GM18867 (cell line): ENCODE results near the gene VPS13C.
"Not testable (repeated sequence)": the region's sequence is repeated elsewhere in the genome, so short reads cannot be mapped to it uniquely, and the experiment has no call there.

Source experiments
- ATAC-seq: cut with Tn5 transposase; IDR thresholded peaks from one replicate; pipeline ENCODE4 v1.9.1; 2021; ENCODE audit warnings: mild to moderate bottlenecking, moderate library complexity; ENCODE audit not compliant: unreplicated experiment

The VPS13C gene

GRCh38 chr15:62047282-62047827 lies 12.9 kb downstream of the VPS13C start:
- ATAC-seq = peak; percentile 42

DNA sequence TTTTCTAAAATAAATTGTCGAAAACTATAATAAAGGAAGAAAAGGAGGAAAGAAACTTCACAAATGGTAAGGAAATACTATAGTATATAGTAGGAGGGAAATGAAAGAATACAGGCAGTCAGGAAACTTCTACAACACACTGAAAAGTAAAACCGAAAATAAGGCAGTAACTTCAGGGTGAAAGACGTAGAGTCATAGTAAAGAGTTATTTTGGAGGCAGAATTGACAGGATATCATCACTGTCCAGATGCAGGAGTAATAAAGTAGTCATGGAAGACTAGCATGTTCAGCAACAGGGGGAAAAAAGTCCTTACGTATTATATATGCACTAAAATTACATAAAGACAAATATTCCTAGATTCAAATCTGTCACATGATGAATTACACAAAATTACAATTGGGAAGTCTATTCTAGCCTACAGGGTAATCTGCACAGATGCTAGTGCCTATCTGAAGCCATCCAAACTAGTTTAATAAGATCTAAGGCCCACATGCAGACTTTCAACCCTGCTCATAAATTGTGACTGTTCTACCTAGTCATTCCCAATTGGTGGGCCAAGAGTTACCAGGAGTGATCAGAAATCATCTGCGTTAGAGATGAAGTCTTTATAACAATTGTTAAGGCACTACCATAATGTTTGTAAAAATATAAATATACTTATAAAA lies 14.0 kb downstream of the VPS13C start:
- peak; percentile 77 for ATAC-seq

GRCh38 chr15:62035256-62035924 lies 24.9 kb downstream of the VPS13C start:
- ATAC-seq = no peak

- ATAC-seq = no peak
These were observed 32.3 kb downstream of the VPS13C start for GRCh38 chr15:62027916-62028315.

DNA sequence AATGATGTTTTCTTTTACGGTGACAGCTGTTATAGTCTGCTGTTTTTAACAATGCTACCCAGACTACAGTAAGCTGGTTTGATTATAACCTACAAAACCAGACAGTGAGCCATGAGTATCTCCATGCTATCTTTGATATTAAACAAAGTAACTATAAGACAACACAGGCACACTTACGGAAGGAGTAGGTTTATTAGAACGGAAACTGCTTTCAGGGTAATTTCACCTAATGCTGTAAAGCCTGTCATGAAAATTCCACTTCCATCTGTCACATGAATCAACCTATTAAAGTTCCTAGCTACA lies 33.0 kb downstream of the VPS13C start:
- no peak for ATAC-seq

GRCh38 chr15:62026487-62027262 lies 33.6 kb downstream of the VPS13C start:
- ATAC-seq = peak; percentile 61

DNA sequence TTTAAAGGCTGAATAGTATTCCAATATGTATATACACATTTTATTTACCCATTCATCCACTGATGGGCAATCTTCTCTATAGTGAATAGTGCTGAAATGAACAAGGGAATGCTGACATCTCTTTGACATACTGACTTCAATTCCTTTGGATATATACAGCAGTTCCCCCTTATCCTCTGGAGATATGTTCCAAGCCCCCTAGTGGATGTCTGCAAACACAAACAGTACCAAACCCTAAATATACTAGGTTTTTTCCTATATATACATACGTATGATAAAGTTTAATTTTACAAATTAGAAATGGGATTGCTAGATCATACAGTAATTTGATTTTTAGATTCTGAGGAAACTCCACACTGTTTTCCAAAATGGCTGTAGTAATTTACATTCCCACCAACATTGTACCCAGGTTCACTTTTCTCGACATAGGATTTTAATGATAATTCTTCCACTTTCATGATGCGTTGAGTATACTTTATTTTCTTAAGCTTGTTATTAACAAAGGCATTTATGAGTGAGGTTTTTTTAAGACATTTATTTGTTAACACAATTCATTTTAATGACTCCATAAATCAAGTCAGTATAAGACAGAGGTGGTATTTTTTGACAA lies 38.2 kb downstream of the VPS13C start:
- no peak for ATAC-seq

DNA sequence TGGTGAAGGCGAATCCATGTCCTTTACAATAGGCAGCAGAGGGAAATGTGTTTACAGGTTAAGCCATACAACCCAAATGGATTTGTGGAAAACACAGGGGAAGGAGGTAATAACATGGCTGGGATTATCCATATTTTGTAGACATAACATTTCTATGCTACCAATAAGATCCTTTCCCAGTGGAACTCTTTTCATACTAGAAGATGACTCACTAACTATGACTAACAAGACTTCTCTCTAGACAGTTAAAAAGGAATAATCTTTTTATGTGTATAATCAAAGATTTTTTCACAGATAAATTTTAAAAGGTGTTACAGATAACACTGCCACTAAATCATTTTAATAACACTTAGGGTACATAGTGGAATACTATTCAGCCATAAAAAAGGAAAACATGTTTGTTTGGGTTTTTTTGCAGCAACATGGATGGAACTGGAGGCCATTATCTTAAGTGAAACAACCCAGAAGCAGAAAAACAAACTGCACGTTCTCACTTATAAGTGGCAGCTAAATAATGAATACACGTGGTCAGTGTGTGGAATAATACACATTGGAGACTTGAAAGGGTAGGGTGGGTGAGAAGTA lies 39.6 kb downstream of the VPS13C start:
- no peak for ATAC-seq

GRCh38 chr15:62005354-62005753 lies 54.9 kb downstream of the VPS13C start:
- ATAC-seq = not testable (repeated sequence)

GRCh38 chr15:61997786-61998185 lies 62.5 kb downstream of the VPS13C start:
- no peak for ATAC-seq

- ATAC-seq = no peak
These were observed 64.1 kb downstream of the VPS13C start for GRCh38 chr15:61996056-61996635.

DNA sequence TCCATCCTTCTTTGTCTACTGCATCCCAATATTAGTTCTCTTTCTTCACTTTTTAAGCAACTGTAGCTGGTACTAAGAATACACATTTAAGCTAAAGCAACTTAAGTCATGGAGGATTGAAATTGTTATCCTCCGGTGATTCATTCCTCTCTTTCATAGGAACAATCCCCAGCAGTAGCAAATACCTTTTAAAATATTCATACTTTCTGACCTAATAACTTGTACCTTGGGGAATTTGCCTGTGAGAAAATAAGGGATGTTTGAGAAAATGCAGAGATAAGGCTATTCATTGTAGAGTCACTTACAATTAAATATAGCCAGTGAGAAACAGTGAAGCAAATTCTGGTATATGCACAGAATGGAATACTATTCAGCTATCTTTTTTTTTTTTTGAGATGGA lies 66.0 kb downstream of the VPS13C start:
- ATAC-seq = no peak

GRCh38 chr15:61992518-61992917 lies 67.7 kb downstream of the VPS13C start:
- ATAC-seq = no peak

GRCh38 chr15:61989667-61990066 lies 70.6 kb downstream of the VPS13C start:
- no peak for ATAC-seq

GRCh38 chr15:61987824-61988223 lies 72.4 kb downstream of the VPS13C start:
- no peak for ATAC-seq

GRCh38 chr15:61983081-61983480 lies 77.2 kb downstream of the VPS13C start:
- ATAC-seq = no peak

DNA sequence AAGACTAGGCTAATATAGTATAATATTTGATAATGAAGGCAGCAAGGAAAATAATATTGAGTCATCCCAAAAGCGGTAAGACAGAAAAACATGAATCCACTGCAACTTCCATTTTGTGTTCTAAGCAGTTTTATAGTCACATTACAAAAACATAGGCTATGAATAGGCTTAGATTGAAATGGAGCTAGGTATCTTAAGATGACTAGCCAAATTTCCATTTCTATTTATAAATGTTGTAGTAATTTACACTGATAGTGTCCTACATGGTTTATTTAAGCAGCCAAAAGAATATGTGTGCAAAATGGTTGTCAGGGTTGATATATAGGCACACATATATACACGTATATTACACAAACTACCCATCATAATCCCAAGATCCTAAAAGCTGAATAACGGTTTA lies 82.0 kb downstream of the VPS13C start:
- ATAC-seq = no peak

- no peak for ATAC-seq
These were observed 85.5 kb downstream of the VPS13C start for GRCh38 chr15:61974759-61975158.

- ATAC-seq = no peak
These were observed 86.1 kb downstream of the VPS13C start for GRCh38 chr15:61974118-61974517.

DNA sequence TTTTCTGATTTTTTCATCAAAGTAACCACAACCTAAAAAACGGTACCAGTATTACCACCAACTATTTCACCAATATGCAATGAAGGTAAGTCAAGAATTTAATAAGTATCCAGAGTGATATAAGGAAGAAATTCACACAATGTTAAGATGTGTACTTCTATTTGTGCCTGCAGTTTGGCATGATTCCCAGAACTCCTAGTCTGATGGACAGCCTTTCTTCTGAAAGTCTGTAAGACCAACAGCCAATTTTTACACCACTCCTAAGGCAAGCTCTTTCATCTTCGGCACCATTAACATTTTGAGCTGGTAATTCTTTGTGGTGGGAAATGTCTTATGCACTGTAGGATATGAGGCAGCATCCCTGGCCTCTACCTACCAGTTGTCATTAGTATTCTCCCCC lies 108.3 kb downstream of the VPS13C start:
- ATAC-seq = no peak

DNA sequence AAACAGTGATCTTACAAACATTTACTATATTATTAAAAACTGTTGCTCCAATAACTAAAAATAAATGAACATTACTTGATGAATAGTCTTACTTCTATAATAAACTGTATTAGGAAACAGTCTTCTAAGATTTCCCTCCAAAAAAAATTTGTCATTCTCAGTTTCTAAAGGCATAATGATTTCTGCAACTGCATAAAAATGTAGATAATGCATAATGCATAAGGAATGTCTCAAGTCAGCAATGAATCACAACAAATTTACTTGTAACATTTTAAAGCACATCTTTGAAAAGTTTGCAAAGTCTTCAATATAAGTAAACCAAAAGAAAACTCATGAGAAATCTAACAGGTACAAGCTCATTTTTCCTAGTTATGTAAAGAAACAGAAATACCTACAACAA lies 113.5 kb downstream of the VPS13C start:
- no peak for ATAC-seq
